Liver (tissue), 9 donors: ENCODE measurements around the gene TIAM2. TPM values are rescaled to one million over a fixed set of nuclear protein-coding genes. Genes with fewer than 3 reads are reported as not detected.

Experiments used
- DNase-seq: peaks from one replicate; pipeline ENCODE4 v3.0.0-alpha.2; 2017; ENCODE audit warnings: low spot score
- H3K27ac ChIP-seq, 2 donors: one replicate each; pipeline ENCODE4 v1.7.0; 2013; ENCODE audit warnings: inconsistent platforms in 2 of 2, low read length in 2 of 2, control low read depth in 1 of 2, low read depth in 1 of 2, mild to moderate bottlenecking in 1 of 2
- H3K27me3 ChIP-seq, 4 donors: one replicate each; pipeline versions ENCODE4 v1.6.1 to v1.7.0; 2013; ENCODE audit warnings: low read length in 3 of 4, inconsistent platforms in 1 of 4, mild to moderate bottlenecking in 1 of 4, moderate library complexity in 1 of 4; ENCODE audit not compliant: control insufficient read depth in 4 of 4, insufficient read depth in 4 of 4
- H3K36me3 ChIP-seq, 4 donors: one replicate each; pipeline versions ENCODE4 v1.6.1 to v1.7.0; 2013; ENCODE audit warnings: low read length in 3 of 4, mild to moderate bottlenecking in 3 of 4, low read depth in 1 of 4, moderate library complexity in 1 of 4; ENCODE audit not compliant: control insufficient read depth in 4 of 4, insufficient read depth in 3 of 4
- H3K4me1 ChIP-seq, 4 donors: one replicate each; pipeline versions ENCODE4 v1.6.1 to v1.7.0; 2013; ENCODE audit warnings: low read length in 3 of 4, mild to moderate bottlenecking in 3 of 4, moderate library complexity in 1 of 4; ENCODE audit not compliant: control insufficient read depth in 4 of 4, insufficient read depth in 4 of 4
- H3K4me3 ChIP-seq, 3 donors: one replicate each; pipeline versions ENCODE4 v1.6.1 to v1.7.0; 2013; ENCODE audit warnings: low read length in 3 of 3, control low read depth in 1 of 3, low read depth in 1 of 3, mild to moderate bottlenecking in 1 of 3
- H3K9ac ChIP-seq, 2 donors: one replicate each; pipeline ENCODE4 v1.7.0; 2013; ENCODE audit warnings: low read length in 2 of 2, mild to moderate bottlenecking in 2 of 2, moderate library complexity in 2 of 2, control low read depth in 1 of 2, low read depth in 1 of 2
- H3K9me3 ChIP-seq, 4 donors: one replicate each; pipeline versions ENCODE4 v1.6.1 to v1.7.0; 2013; ENCODE audit warnings: low read length in 3 of 4; ENCODE audit not compliant: control insufficient read depth in 4 of 4
- ATF3 ChIP-seq: IDR thresholded peaks from 2 replicates; pipeline ENCODE4 v1.6.1; 2016; ENCODE audit warnings: antibody characterized with exemption
- CTCF ChIP-seq: fragments of 150-350 bp; IDR thresholded peaks from 2 replicates; pipeline ENCODE4 v1.5.1; 2017; ENCODE audit warnings: improper control_type of control experiment, low read depth, low read length; ENCODE audit not compliant: missing input control
- EGR1 ChIP-seq, 2 donors: IDR thresholded peaks; 2 replicates each; pipeline ENCODE4 v1.6.1; 2016 to 2018; ENCODE audit warnings: antibody characterized with exemption in 2 of 2, low read depth in 2 of 2
- HNF4G ChIP-seq: IDR thresholded peaks from 2 replicates; pipeline ENCODE4 v1.6.1; 2016; ENCODE audit warnings: antibody characterized with exemption
- JUND ChIP-seq, 2 donors: IDR thresholded peaks; 2 replicates each; pipeline ENCODE4 v1.6.1; 2016; ENCODE audit warnings: antibody characterized with exemption in 2 of 2
- NR2F2 ChIP-seq: IDR thresholded peaks from 2 replicates; pipeline ENCODE4 v1.6.1; 2016; ENCODE audit warnings: antibody characterized with exemption
- RAD21 ChIP-seq, 2 donors: IDR thresholded peaks; 2 replicates each; pipeline ENCODE4 v1.6.1; 2016; ENCODE audit warnings: antibody characterized with exemption in 2 of 2, mild to moderate bottlenecking in 2 of 2
- REST ChIP-seq: IDR thresholded peaks from 2 replicates; pipeline ENCODE4 v1.6.1; 2016; ENCODE audit warnings: antibody characterized with exemption, mild to moderate bottlenecking
- TAF1 ChIP-seq: conservative IDR thresholded peaks from 2 replicates; pipeline ENCODE4 v1.6.1; 2016; ENCODE audit warnings: antibody characterized with exemption, mild to moderate bottlenecking
- YY1 ChIP-seq: IDR thresholded peaks from 2 replicates; pipeline ENCODE4 v1.6.1; 2016; ENCODE audit warnings: antibody characterized with exemption, mild to moderate bottlenecking
- WGBS: extraction: QIAGEN DNeasy Blood & Tissue Kit; methylation state at CpG from one replicate; pipeline ENCODE4 v1.1.7; 2013; 5-methylcytosine and 5-hydroxymethylcytosine counted together
- polyA plus RNA-seq, 2 donors: library from polyadenylated mRNA; stranded (reverse) in 1 of 2; unstranded in 1 of 2; fragments of 200-250 nt in 1 of 2; fragments of >200 nt in 1 of 2; fragmentation: Nextera tagmentation in 1 of 2; extraction: Ambion mirVana in 1 of 2; gene quantifications; one replicate each; pipeline versions ENCODE4 v1.2.1 to v1.2.3, GENCODE V29; 2013 to 2015
- total RNA-seq, 2 donors: library from RNA; depleted of rRNA; stranded (reverse); fragments of >200 nt; gene quantifications; one replicate each; pipeline ENCODE4 v1.2.3, GENCODE V29; 2014
- donor health status: healthy.
- donor health status: healthy.
- donor health status: healthy.
- donor health status: healthy.
- donor health status: healthy.

TIAM2 gene
- total and polyA plus RNA-seq, 4 donors = 0.62 to 3.7 (median 2.4) TPM

DNA sequence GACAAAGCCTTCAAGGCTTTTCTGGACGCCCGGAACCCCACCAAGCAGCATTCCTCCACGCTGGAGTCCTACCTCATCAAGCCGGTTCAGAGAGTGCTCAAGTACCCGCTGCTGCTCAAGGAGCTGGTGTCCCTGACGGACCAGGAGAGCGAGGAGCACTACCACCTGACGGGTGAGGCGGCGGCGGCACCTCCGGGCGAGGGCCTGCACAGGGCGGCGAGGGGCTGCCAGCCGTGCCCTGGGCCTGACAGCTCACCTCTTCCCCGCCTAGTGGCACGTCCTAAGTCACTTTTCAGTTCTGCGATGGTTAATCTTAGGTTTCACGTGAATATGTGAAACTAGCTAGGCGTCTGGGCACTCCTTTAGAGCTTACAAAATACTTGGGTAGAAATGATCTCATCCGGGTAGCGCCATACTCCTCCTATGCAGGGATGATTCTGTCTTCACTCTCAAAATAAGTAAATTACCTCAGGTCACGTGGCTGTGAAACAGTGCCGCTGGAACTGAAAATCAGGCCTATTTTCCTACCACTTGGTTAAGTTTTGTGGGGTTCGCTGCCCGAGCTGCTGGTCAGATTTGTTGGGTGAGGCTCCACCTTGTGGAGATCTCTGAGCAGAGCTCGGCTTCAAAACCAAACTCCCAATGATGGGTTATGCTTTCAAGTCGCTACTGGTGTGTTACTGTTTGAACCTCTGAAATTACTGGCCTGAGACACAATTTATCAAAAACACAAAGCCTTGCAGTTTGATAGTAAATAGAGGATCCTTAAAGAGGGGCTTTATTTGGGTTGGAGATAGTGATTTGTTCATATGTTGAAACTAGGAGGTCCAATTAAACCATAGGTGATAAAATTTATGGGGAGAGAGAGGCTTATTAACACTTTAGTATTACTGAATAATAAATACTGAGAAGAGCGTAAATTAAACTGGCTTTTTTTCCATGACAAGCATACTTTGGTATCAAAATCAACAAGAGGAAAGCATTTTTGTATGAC is 253.2 kb downstream of the TIAM2 start:
- Histone ChIP-seq H3K27me3 (no peaks in the 10 kb centered on the region), H3K9me3 (no peaks in the 10 kb centered on the region), H3K4me3 (no peak overlapping the region), H3K4me1 (no peaks in the 10 kb centered on the region), H3K9ac (no peak overlapping the region), H3K27ac (no peak overlapping the region), H3K36me3 (peaks cover 0 to 13% (median under 1%) of the 10 kb centered on the region in 4 donors)
- TF ChIP-seq NR2F2 (no peak), RAD21 (IDR thresholded peaks at IDR 0.05) (peak; percentile 61 to 71), CTCF (peak; percentile 33), HNF4G (no peak)
- 89% methylated on average over 30 of the region's 30 CpGs for WGBS
- no peak for DNase-seq

DNA sequence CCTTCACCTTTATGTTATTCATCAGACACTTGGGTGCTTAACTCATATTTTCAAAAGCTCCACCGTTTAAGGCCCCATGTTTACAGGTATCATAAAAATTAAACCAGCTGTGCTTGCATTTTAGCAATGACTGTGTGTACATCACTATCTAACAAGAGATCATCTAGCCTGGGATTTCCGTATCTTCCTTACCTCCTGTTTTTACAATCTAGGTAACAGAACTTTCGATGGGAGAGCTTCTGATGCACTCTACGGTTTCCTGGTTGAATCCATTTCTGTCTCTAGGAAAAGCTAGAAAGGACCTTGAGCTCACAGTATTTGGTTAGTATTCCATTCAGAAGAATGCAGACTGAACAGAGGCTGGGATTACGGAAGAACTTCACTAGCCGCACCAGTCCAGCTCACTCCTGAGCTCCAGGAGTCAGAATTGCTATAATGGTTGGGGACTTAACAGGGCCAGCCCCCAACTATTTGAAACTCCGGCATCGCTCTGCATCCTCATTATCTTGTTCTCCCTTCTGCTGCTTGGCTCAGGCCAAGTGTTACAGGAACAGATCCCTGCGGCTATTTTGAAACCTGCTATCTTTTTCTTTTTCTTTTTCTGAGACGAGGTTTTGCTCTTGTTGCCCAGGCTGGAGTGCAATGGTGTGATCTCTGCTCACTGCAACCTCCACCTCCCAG is 255.7 kb downstream of the TIAM2 start:
- WGBS = 94% methylated on average over 10 of the region's 10 CpGs
- no peaks in the 10 kb centered on the region for H3K27me3 ChIP-seq
- H3K9ac ChIP-seq = no peak overlapping the region
- H3K9me3 ChIP-seq = no peaks in the 10 kb centered on the region
- peaks cover 0 to 27% (median 11%) of the 10 kb centered on the region in 4 donors for H3K36me3 ChIP-seq
- H3K4me1 ChIP-seq = no peaks in the 10 kb centered on the region
- H3K4me3 ChIP-seq = no peak overlapping the region
- DNase-seq = no peak
- no peak overlapping the region for H3K27ac ChIP-seq
- TF ChIP-seq TAF1 (no peak), YY1 (no peak), ATF3 (no peak), RAD21 (IDR thresholded peaks at IDR 0.05) (no peak), REST (no peak), EGR1 (IDR thresholded peaks at IDR 0.05; ENCODE audit: low read depth in 2 of 2) (no peak), JUND (IDR thresholded peaks at IDR 0.05) (no peak)
